Raji (cell line): ENCODE data around the gene CMSS1.

ENCODE experiments used
- POLR2A ChIP-seq: IDR thresholded peaks from 2 replicates; pipeline ENCODE4 v1.6.1; 2011; ENCODE audit warnings: low read depth, low read length, control low read depth; ENCODE audit not compliant: insufficient read depth

The CMSS1 gene

DNA sequence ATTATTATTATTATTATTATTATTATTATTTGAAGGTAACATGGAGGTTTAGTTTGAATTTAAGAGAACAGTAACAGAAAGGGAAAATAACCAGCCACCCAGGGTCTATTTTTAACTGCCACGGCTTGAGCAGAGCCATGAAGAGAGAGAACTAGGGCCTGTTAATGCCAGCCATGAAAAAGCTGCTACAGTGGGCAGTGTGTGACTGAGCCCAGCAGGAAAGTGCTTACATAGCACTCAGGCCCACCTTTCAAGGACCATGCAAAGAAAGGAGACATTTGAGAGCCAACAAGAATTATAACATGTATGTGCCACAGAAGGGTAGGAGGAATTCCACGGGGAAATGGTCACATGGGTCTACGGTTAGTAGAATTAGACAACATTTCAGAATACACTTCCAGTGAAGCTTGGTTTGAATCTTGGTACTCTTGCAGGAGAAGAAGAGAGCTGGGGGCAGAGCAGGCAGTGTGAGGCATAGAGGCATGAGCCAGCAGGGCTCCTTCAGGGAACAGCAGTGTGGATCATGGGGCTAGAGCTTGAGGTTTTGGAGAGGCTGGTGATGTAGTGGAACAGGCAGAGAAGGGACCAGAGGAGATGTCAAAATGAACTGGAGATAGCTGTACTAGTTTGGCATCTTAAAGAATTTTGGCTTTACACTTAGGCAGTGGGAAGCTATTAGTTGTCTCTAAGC is 140.7 kb downstream of the CMSS1 start:
- TF ChIP-seq POLR2A, result no peak

DNA sequence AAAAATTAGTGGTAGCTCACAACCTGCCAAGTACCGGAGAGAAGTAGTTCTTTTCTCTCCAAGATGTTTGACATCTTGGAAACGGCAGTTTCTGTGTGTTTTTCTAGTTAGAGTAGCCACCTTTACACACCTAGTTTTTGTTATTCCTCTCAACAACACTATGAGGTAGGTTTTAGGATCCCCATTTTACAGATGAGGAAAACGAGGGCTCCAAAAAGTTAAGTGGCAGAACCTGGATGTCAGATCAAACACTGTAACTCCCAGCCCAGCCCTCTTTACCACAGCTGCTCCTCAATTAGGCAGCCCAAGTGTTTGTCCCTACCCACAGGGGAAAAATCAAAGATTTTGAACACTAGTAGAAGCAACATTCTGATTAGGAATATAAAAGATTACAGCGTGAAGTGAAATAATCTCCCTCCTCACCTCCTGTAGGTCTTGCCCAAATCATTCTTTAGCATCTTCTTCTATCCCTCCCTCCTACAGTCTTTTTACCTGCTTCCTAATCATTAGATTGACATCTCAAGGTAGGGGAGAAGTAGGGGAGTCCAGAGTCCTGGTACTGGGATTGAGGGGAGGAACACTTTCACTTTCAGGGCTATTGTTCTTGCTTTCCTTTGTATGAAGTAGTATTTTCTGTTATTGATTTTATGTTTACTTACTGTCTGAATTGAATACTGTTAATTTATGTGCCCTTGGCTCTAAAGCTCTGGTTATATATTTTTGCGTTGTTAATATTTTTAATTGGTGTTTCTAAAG is 142.6 kb downstream of the CMSS1 start:
- TF ChIP-seq POLR2A, result no peak

DNA sequence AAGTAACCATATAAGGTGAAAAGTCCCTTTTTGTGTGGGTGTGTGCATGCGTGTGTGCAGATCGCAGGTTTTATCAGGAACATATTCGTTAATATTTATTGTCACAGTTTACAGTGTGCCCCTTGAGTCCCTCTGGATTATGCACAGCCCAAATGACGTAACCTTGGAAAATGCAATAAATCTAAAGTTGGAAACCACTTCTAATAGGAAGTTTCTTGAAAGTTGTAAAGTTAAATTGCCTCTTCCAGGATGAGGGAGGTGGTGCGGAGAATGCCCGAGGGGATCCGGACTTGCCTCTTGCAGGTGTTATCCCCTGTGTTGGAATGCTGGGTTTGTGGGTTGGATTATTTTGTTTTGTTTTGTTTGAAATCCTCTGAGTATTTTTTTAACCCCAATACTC is 143.3 kb downstream of the CMSS1 start:
- TF ChIP-seq POLR2A, result no peak

DNA sequence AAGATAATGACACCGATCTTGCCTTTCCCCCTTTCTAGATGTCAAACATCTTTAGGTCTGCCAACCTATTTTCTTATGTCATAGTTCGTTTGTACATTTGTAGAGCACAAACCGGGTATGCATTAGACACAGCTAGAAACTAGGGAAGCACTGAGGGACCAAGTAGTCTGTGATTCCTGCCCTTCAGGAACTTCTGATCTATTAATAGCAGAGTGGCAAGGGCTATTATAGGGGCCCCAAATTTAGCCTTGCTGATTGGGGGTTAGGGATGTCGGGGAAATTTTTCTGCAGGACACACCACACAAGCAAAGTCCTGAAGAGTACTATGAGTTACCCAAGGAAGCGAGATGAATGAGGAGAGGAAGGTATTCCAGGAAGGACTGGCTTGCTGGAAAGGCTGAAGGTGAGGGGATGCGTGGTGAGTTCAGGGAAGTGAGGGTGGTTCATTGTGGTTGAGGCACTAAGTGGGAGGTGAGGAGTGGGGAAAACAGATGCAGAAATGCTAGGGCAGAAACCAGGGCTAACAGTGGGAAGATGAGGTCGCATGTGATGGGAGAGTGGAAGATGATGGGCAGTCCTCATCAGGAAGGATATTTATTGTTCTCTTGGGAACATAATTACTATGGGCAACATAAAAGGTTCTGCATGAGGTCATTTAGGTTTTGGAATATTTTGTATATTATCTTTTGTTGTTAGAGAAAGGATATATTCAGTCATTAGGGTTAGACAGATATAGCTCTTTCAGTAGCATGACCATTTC is 144.3 kb downstream of the CMSS1 start:
- no peak for TF ChIP-seq POLR2A

DNA sequence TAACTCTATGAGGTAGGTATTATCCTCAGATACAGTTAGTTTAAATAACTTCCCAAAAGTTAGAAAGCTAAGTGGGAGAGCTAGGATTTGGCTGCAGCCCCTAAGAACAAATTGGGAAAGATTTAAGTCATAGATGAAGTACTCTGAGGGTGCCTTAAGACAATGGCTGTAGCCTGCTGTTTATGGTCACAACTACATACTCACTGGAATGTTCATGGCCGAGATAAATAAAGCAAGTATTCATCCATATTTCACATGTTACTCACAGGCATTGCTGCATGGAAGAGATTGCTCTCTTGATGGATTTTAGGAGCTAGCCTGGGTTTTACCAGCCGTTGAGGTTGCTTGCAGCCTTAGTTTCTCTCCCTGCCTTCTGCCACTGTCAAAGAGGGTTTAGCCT is 145.0 kb downstream of the CMSS1 start:
- no peak for TF ChIP-seq POLR2A

DNA sequence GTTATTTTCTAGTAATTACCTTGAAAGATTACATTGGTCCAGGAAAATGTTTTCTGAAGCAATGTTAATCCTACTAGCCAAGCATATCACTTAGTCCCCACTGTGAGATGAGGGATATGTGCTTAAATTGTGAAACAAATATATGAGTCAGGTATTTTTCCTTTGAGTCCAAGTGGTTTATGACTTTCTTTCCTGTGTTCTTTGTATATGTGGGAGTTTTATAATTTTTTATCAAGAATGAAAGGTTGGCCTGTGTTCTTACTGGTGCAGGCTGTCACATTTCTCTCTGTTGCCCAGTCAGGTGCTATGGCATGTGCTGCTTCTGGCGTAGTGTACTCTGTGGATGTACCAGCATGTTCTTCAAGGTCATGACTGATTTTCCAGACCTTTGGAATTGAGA is 147.4 kb downstream of the CMSS1 start:
- TF ChIP-seq POLR2A, result no peak

DNA sequence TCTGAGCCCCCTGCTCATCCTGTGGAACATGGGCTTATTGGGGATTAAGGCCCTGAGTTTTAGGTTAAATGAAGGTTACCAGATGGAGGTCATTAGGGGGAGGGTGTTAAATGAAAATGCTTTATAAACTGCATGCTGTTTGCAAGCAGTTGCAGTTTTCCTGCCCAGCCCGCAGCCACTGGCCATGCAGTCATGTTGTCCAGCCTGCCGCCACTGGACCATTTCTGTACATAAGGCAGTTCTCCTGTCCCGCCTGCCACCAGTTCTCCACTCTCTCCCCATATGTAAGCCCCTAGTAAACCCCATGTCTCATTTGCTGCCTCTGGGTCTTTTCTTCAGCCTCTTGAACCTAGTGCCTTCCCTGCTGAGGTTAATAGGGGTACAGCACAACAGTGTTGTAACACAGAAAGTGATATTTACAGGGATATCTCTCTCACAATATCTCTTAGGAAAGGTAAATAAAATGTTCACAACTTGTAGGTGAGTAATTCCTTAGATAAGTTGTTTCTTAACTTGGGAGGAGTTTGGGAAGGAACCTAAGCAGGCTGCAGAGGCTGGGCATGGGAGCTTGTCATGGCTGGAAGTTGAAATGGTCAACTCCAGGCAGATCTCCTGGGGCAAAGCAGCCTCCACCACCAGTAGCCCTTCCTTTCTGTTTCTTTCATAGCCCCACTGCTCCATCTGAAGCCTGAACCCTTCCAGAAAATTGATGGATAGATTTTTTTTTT is 148.2 kb downstream of the CMSS1 start:
- TF ChIP-seq POLR2A, result no peak

DNA sequence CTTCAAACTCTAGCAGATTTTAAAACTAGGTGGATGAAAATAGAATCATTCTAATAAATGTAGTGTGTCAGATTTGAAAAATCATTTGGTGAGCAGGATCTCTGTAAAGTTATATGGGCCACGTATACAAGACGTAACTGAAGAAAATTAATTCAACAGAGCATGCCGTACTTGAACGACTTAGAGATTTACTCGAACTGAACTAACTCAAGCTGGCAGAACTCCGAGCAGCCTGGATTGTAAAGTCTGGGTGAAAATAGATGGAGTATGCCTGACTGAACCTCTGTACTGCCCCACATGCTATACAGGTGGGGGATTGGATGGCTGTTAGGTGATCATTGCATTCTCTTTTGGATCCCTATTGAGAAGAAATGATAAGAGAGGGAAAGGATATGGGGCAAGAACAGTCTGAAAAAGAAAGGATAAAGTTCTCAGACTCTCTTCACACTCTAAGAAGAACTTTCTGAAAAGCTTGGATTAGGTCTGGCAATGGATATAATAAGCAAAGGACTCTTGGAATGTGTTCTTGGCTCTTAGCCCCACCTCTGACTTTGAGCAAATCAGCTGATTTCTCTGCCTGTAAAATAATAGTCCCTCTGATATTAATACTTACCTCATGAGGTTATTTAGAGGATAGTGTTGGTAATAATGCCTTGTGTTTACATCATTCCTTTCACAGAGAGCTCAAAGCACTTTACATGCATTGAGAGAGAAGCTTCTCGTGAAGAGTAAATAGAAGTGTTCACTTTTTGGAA is 149.2 kb downstream of the CMSS1 start:
- TF ChIP-seq POLR2A, result no peak

DNA sequence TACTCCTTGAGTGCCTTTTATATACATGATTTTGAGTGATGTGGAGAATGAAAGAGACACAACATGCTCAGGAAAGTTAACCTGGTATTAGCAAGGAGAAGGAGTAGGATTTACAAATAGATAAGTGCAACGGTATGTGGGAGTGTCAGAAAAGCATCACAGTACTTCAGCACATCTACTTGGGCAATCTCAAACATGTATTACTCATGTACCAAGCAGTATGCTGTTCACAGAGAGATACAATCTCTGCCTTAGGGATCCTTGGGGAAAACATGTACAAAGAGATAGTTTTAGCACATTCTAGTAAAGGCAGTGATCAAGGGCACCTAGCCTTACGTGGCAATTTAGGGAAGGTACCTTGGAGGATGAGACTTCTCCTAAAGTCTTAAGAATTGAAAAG is 150.1 kb downstream of the CMSS1 start:
- no peak for TF ChIP-seq POLR2A

DNA sequence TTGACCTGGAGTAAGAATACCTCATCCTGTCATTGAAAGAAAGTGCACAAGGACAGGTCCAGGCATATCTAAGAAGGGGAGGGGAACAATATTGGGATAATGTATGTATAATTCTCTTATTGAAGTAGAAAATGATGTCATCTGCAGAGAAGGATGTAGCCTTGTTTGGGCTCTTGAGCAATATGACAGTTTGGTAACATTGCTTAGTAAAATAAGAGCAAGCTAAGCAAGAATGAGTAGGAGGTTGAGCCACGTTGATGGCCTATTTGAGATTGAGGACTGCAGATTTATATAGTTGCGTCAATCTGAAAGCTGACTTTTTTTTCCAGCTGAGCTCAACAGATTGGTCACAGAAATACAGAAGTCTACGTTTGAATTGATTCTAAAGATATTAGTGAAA is 151.5 kb downstream of the CMSS1 start:
- TF ChIP-seq POLR2A, result no peak

DNA sequence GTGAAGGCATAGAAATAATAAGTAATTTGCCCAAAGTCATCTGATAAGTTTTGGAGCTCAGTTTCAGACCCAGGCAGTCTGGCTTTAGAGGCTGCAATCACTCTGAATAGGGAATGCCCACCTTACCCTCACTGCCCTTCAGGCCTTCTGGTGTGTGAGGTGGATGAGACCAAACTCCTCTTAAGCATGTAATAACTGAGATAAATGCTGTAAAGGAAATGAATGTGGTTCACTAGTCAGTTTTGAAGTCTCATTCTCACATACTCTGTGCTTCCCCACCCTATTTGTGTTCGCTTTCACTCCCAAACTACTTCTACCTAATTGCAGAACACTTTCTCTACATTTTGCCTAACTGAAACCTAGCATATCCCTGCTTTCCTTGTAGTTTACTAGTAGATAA is 152.5 kb downstream of the CMSS1 start:
- TF ChIP-seq POLR2A, result no peak

DNA sequence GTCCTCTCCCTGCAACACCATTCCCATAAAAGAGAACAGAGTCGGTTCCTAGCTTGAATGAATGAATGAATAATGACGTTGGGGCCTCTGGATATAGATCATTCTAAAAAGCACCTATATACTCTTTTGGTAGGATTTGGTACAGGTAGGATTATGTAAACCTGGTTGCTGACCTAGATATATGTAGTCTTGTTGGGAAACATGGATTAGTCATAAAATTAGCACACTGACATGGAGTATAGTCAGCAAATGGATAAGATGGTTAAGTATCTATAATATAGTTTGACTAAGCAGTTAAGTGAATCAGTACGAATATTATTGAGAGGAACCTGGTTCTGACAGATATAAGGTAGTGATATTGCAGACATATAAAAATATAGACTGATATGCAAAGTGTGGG is 154.1 kb downstream of the CMSS1 start:
- TF ChIP-seq POLR2A, result no peak

DNA sequence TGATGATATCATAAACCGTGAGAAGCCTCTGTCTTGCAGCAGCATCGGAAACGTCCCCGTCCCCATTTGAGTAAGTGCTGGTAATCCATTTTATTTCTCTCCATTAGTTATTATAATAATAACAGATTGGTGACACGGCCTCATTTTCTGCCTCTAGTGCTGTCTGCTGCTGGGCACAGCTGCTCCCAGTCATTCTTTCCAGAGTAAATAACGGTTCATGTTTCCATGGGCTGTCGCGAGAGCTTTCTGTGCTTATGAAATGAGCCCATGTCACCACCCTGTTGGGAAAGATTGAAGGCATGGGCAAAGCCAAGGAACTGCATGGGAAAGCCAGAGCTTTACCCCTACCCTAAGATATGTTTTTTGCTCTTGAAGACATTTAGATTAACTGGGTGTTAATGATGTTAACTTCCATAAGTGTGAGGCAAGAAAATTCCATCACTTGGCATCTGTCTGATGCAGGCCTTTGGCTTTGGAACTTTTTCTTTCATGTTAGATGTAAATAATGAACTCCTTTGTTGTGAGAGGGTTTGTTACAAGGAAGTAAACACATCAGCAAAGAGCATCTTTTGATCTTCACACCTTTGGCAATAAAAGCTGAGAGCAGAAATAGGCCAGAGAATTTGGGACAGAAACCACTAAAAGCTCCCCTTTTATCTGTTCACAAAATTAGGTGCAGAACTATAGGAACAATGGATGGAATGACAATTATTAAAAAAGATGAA is 154.9 kb downstream of the CMSS1 start:
- no peak for TF ChIP-seq POLR2A

DNA sequence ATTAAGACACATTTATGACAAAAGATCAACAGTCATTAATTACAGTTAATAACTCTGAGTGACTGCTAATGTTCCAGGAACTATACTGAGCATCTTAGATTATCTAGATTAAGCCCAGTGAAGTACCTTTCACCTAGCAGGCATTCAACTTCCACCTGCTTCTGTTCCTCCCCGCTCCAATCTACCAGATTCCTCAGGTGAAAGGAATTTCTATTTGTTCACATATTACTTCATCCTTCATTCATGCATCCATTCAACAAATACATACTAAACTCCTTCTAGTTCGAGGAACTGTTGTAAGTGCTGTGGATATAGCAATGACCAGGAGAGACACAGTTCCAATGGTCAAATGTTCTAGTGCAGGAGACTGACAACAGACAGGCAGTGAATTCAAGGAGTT is 157.3 kb downstream of the CMSS1 start:
- TF ChIP-seq POLR2A, result no peak
